OCI-LY3 (cell line): Measurements from ENCODE around the gene RECK.
A peak's percentile ranks its signal among the peaks of the same experiment; 100 is the strongest.

Experiments used
- CTCF ChIP-seq: fragments of 200-600, 300-600 bp; sonication (generic); IDR thresholded peaks from 2 replicates; pipeline ENCODE4 v1.5.1; 2014; ENCODE audit warnings: antibody characterized with exemption, low read length, low read depth
- EZH2phosphoT487 ChIP-seq: fragments of 200-600 bp; shearing (Covaris generic); IDR thresholded peaks from 2 replicates; pipeline ENCODE4 v1.6.1; 2018; ENCODE audit warnings: antibody characterized with exemption, mixed run types, low read depth

DNA sequence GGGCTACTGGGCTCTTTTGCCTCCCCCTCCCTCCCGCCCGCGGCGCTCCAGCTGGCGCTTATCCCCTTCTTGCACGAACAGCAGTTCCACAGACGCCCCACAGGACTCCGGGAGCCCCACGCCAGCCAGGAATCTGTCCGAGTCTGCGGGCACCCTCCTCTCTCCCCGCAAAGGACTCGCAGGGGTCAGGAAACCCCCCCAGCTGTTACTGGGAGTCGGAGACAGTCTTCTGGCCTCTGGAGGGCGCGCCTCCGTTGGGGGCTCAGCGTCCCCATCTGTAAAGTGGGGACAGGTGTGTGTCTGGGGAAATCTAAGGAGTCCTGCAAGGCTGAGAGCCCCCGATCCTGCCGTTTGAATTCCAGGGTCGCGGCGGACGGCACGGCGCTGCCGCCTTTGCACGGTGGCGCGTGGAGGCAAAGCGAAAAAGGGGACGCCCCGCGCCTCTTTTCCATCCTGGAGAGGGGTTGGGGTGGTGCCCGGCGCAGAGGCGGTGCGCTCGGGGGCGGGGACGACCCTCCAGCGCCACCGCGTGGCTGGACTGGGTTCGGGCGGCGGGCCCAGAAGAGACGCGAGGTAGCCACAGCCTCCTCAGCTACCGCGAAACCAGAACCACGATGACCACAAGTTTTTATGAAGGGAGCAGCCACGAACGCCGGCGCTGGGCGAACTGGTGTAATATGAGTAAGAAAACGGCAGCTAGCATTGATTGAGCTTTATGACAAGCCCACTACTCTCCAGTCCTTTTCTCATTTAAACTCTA, 129.6 kb downstream of the RECK start:
- TF ChIP-seq CTCF (peak; percentile 81), EZH2phosphoT487 (no peak)
